ENCODE measurements around the gene AK4.

DNA sequence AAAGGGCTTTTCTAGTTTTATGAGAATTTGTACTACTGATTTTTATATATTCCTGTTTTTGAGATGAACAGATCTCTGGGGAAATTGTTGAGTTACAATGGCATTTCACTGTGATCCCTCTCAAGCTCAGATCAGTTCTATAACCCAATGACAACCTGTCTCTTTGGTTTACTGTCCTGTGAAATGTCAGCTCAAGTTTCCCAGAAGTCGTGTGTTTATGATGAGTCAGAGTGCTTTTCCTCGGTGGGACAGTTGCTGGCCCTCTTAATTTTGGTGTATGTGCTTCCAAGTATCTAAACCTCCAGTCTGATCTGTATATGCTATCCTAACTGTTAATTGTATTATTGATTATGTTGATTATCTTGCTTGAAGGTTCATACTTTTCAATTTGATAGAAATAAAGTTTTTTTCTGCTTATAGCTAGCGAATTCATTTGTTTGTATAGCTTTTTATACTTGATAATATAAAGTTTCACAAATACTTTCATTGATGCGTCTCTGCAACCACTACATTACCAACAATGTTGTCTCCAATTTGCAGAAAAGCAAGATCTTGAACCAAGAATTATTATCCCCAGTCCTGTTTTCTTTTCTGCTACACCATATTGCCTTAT lies 83.8 kb downstream of the AK4 start:
- TF ChIP-seq, protein P1, sequence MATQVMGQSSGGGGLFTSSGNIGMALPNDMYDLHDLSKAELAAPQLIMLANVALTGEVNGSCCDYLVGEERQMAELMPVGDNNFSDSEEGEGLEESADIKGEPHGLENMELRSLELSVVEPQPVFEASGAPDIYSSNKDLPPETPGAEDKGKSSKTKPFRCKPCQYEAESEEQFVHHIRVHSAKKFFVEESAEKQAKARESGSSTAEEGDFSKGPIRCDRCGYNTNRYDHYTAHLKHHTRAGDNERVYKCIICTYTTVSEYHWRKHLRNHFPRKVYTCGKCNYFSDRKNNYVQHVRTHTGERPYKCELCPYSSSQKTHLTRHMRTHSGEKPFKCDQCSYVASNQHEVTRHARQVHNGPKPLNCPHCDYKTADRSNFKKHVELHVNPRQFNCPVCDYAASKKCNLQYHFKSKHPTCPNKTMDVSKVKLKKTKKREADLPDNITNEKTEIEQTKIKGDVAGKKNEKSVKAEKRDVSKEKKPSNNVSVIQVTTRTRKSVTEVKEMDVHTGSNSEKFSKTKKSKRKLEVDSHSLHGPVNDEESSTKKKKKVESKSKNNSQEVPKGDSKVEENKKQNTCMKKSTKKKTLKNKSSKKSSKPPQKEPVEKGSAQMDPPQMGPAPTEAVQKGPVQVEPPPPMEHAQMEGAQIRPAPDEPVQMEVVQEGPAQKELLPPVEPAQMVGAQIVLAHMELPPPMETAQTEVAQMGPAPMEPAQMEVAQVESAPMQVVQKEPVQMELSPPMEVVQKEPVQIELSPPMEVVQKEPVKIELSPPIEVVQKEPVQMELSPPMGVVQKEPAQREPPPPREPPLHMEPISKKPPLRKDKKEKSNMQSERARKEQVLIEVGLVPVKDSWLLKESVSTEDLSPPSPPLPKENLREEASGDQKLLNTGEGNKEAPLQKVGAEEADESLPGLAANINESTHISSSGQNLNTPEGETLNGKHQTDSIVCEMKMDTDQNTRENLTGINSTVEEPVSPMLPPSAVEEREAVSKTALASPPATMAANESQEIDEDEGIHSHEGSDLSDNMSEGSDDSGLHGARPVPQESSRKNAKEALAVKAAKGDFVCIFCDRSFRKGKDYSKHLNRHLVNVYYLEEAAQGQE (IDR thresholded peaks at IDR 0.05) = no peak
- TF ChIP-seq POLR2A (IDR thresholded peaks at IDR 0.05; ENCODE audit: low read length) = no peak
- TF ChIP-seq, protein P2, sequence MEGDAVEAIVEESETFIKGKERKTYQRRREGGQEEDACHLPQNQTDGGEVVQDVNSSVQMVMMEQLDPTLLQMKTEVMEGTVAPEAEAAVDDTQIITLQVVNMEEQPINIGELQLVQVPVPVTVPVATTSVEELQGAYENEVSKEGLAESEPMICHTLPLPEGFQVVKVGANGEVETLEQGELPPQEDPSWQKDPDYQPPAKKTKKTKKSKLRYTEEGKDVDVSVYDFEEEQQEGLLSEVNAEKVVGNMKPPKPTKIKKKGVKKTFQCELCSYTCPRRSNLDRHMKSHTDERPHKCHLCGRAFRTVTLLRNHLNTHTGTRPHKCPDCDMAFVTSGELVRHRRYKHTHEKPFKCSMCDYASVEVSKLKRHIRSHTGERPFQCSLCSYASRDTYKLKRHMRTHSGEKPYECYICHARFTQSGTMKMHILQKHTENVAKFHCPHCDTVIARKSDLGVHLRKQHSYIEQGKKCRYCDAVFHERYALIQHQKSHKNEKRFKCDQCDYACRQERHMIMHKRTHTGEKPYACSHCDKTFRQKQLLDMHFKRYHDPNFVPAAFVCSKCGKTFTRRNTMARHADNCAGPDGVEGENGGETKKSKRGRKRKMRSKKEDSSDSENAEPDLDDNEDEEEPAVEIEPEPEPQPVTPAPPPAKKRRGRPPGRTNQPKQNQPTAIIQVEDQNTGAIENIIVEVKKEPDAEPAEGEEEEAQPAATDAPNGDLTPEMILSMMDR (IDR thresholded peaks at IDR 0.05) = no peak
- no peak for TF ChIP-seq HDAC2 (IDR thresholded peaks at IDR 0.05)
- TF ChIP-seq JUN (IDR thresholded peaks at IDR 0.05) = no peak
- no peak for TF ChIP-seq HOXA7 (CRISPR knock-in tag; IDR thresholded peaks at IDR 0.05)
